CD4-positive, alpha-beta T cell (primary cell): ENCODE measurements around the gene SUPT6H. TPM values are rescaled to one million over a fixed set of nuclear protein-coding genes. Genes with fewer than 3 reads are reported as not detected.

ENCODE experiments used
- ATAC-seq: fragments of 200-7000 bp; cut with Tn5 transposase; one replicate; pipeline ENCODE4 v1.10.0; 2022; ENCODE audit warnings: mild to moderate bottlenecking; ENCODE audit not compliant: poor library complexity
- CTCF ChIA-PET: fragments of 350-600 bp; sonication (Branson Sonifier 250); formaldehyde crosslinking; loops from one replicate; lab custom pipeline; 2021; ENCODE audit warnings: antibody characterized with exemption, inconsistent platforms; lab: Charles Lee
- POLR2A ChIA-PET: fragments of 350-600 bp; sonication (Branson Sonifier 250); formaldehyde crosslinking; loops from one replicate; lab custom pipeline; 2021; ENCODE audit warnings: antibody characterized with exemption, inconsistent platforms; lab: Charles Lee
- DNase-seq, 14 experiments: peaks; one replicate each; pipeline ENCODE4 v3.0.0-alpha.2; 2013 to 2020; ENCODE audit warnings: mixed read lengths in 2 of 14
- H3K27ac ChIP-seq, 2 donors: one replicate each; pipeline versions ENCODE4 v1.5.1 to v1.7.0; 2013; ENCODE audit warnings: low read length in 2 of 2, low read depth in 1 of 2, mild to moderate bottlenecking in 1 of 2
- H3K27me3 ChIP-seq, 2 experiments: 1 replicate in 1 of 2; 2 replicates in 1 of 2; pipeline versions ENCODE4 v1.6.1 to v1.7.0; 2013; ENCODE audit warnings: low read length in 2 of 2, control low read depth in 1 of 2, mild to moderate bottlenecking in 1 of 2, moderate library complexity in 1 of 2; ENCODE audit not compliant: insufficient read depth in 2 of 2, control insufficient read depth in 1 of 2
- H3K36me3 ChIP-seq: one replicate; pipeline ENCODE4 v1.6.1; 2013; ENCODE audit warnings: low read length, control low read depth; ENCODE audit not compliant: insufficient read depth
- H3K4me1 ChIP-seq: one replicate; pipeline ENCODE4 v1.6.1; 2013; ENCODE audit warnings: low read length, control low read depth; ENCODE audit not compliant: insufficient read depth
- H3K4me3 ChIP-seq: one replicate; pipeline ENCODE4 v1.5.1; 2013; ENCODE audit warnings: mild to moderate bottlenecking, low read length, moderate library complexity
- H3K9me3 ChIP-seq, 2 experiments: 1 replicate in 1 of 2; 2 replicates in 1 of 2; pipeline versions ENCODE4 v1.6.1 to v1.7.0; 2013; ENCODE audit warnings: low read length in 2 of 2, mild to moderate bottlenecking in 2 of 2, control low read depth in 1 of 2, moderate library complexity in 1 of 2; ENCODE audit not compliant: control insufficient read depth in 1 of 2, insufficient read depth in 1 of 2
- H3K27ac Mint-ChIP-seq: one replicate; pipeline ENCODE4 v1.8.0; 2020; ENCODE audit warnings: mixed read lengths
- H3K27me3 Mint-ChIP-seq: one replicate; pipeline ENCODE4 v1.8.0; 2021; ENCODE audit warnings: mixed read lengths
- H3K36me3 Mint-ChIP-seq: one replicate; pipeline ENCODE4 v1.8.0; 2021; ENCODE audit warnings: low read depth, mixed read lengths
- H3K4me1 Mint-ChIP-seq: one replicate; pipeline ENCODE4 v1.8.0; 2021; ENCODE audit warnings: low read depth, mixed read lengths
- H3K4me3 Mint-ChIP-seq: one replicate; pipeline ENCODE4 v1.8.0; 2020; ENCODE audit warnings: mild to moderate bottlenecking, mixed read lengths
- H3K9me3 Mint-ChIP-seq: one replicate; pipeline ENCODE4 v1.8.0; 2020; ENCODE audit warnings: mixed read lengths
- intact Hi-C, 2 experiments: fragments of 100-400 bp; cut with DNase I in 1 of 2; cut with micrococcal nuclease in 1 of 2; formaldehyde crosslinking; loops; one replicate each; pipeline versions ENCODE4 v1.15.1 to v1.9.0; 2023 to 2025; cut with DNase I, micrococcal nuclease
- total RNA-seq, 174 experiments: library from RNA in 2 of 174; stranded (reverse) in 2 of 174; gene quantifications; one replicate each; pipeline ENCODE4 v1.2.3 and lab custom pipeline; 2021 to 2026
- TF ChIP-seq, protein P1 (sequence below): fragments of 200-600 bp; IDR thresholded peaks from one replicate; pipeline ENCODE4 v1.8.0; 2022; ENCODE audit warnings: antibody characterized with exemption, mild to moderate bottlenecking

SUPT6H gene
- total RNA-seq, 2 experiments from 2014 or later: 149 to 151 TPM

- Mint-ChIP-seq H3K27me3 (no peaks in the 10 kb centered on the region), H3K9me3 (no peaks in the 10 kb centered on the region), H3K27ac (no peak overlapping the region), H3K4me1 (peaks cover 4% of the 10 kb centered on the region), H3K36me3 (peaks cover 79% of the 10 kb centered on the region), H3K4me3 (no peak overlapping the region)
- ATAC-seq: no peak
- Histone ChIP-seq H3K27ac (no peak overlapping the region), H3K9me3 (no peaks in the 10 kb centered on the region), H3K4me3 (no peak overlapping the region), H3K27me3 (no peaks in the 10 kb centered on the region), H3K4me1 (no peaks in the 10 kb centered on the region), H3K36me3 (peaks cover 80% of the 10 kb centered on the region)
- intact Hi-C loops: no loop called here
- CTCF ChIA-PET: no interaction called here
- POLR2A ChIA-PET: no interaction called here
- DNase-seq: no peak
- TF ChIP-seq, protein P1, sequence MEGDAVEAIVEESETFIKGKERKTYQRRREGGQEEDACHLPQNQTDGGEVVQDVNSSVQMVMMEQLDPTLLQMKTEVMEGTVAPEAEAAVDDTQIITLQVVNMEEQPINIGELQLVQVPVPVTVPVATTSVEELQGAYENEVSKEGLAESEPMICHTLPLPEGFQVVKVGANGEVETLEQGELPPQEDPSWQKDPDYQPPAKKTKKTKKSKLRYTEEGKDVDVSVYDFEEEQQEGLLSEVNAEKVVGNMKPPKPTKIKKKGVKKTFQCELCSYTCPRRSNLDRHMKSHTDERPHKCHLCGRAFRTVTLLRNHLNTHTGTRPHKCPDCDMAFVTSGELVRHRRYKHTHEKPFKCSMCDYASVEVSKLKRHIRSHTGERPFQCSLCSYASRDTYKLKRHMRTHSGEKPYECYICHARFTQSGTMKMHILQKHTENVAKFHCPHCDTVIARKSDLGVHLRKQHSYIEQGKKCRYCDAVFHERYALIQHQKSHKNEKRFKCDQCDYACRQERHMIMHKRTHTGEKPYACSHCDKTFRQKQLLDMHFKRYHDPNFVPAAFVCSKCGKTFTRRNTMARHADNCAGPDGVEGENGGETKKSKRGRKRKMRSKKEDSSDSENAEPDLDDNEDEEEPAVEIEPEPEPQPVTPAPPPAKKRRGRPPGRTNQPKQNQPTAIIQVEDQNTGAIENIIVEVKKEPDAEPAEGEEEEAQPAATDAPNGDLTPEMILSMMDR: no peak
These were observed 35.2 kb upstream of the SUPT6H start for GRCh38 chr17:28626818-28627217.

DNA sequence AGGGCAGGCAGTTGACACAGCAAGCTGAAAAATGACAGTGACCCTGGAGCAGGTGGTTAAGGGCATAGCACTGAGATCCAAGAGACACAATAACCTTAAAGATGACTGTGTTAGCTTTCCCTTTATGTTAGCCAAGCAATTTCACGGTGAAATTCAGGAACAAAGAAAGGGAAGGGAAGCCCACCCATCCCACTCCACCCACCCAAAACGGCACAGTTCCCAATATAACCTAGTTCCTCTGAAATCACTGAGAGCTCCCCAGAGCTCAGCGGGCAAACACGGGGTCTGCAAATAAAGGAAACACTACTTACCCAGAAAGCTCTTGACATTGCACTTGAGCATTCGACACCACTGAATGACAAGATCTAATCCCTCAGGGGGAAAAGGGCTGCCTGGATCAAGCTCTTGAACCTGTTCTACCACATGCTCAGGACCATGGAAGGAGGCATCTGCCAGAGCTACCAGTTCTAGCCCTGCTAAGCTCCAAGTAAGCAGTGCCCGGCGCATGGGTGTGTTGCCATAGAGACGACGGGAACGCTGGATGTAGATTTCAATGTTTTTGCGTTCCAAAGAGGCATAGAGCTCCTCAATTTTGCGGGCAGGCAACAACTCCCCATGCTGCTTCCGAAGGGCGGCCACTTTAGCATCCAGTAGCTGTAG, 27.7 kb upstream of the SUPT6H start:
- Mint-ChIP-seq H3K27ac (no peak overlapping the region), H3K4me3 (no peak overlapping the region), H3K4me1 (peaks cover 17% of the 10 kb centered on the region), H3K27me3 (no peaks in the 10 kb centered on the region), H3K9me3 (no peaks in the 10 kb centered on the region), H3K36me3 (peaks cover 89% of the 10 kb centered on the region)
- Histone ChIP-seq H3K4me3 (no peak overlapping the region), H3K36me3 (peaks cover 99% of the 10 kb centered on the region), H3K4me1 (peaks cover 5% of the 10 kb centered on the region), H3K27ac (no peak overlapping the region), H3K9me3 (no peaks in the 10 kb centered on the region), H3K27me3 (no peaks in the 10 kb centered on the region)
- TF ChIP-seq, protein P1: no peak
- ChIA-PET POLR2A (interaction anchor here (1.3 kb wide), 1 partner anchor 11 kb away, joined by 4 read pairs; the partner anchor contains the start of gene BLTP2), CTCF (interaction anchor here (0.7 kb wide), 1 partner anchor 10 kb away, joined by 3 read pairs; no protein-coding TSS in a partner anchor)
- DNase-seq: no peak
- no peak for ATAC-seq
- intact Hi-C loops: no loop called here

DNA sequence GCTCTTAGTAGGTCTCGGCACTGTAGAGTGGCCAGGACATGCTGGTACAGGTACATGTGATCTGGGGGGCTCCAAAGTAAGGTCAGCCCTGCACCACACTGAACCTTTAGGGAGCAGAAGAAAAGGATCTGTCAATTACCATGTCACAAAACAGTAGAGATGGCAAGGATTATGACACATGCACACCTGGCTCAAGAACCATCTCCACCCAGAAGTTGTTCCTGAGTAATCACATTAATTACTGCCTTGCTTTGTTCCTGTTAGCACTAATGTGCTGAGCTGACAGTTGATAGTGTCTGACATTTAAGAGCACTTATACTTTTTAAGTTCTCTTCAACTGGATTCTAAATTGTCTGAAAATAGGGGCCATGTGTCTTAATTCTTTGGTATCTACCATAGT, 26.5 kb upstream of the SUPT6H start:
- no peaks in the 10 kb centered on the region for H3K9me3 Mint-ChIP-seq
- Histone ChIP-seq H3K4me3 (no peak overlapping the region), H3K9me3 (no peaks in the 10 kb centered on the region), H3K27ac (no peak overlapping the region), H3K36me3 (peaks cover 98% of the 10 kb centered on the region), H3K4me1 (peaks cover 5% of the 10 kb centered on the region), H3K27me3 (no peaks in the 10 kb centered on the region)
- intact Hi-C loops: no loop called here
- ATAC-seq (no peak), DNase-seq (no peak)
- no peak overlapping the region for H3K27ac Mint-ChIP-seq
- TF ChIP-seq, protein P1: no peak
- ChIA-PET CTCF (no interaction called here), POLR2A (interaction anchor here (0.8 kb wide), 1 partner anchor 10 kb away, joined by 3 read pairs; the partner anchor contains the start of gene BLTP2)
- no peaks in the 10 kb centered on the region for H3K27me3 Mint-ChIP-seq
- H3K36me3 Mint-ChIP-seq: peaks cover 98% of the 10 kb centered on the region
- H3K4me3 Mint-ChIP-seq: no peak overlapping the region
- H3K4me1 Mint-ChIP-seq: peaks cover 21% of the 10 kb centered on the region
